HG03159 (cell line): Measurements from ENCODE around the gene PSME2.
A peak's percentile ranks its signal among the peaks of the same experiment; 100 is the strongest.

Experiments
- ATAC-seq: cut with Tn5 transposase; IDR thresholded peaks from one replicate; pipeline ENCODE4 v1.9.1; 2021; ENCODE audit warnings: mild to moderate bottlenecking, moderate library complexity; ENCODE audit not compliant: unreplicated experiment

The PSME2 gene

GRCh38 chr14:24179961-24180796, 33.8 kb upstream of the PSME2 start:
- no peak for ATAC-seq

- ATAC-seq = no peak
Observed at GRCh38 chr14:24179294-24179960, 33.0 kb upstream of the PSME2 start.

- no peak for ATAC-seq
Observed at GRCh38 chr14:24178399-24179178, 32.2 kb upstream of the PSME2 start.

- ATAC-seq = no peak
Observed at GRCh38 chr14:24177891-24178290, 31.5 kb upstream of the PSME2 start.

GRCh38 chr14:24177041-24177825, 30.8 kb upstream of the PSME2 start:
- ATAC-seq = no peak

GRCh38 chr14:24176599-24176998, 30.2 kb upstream of the PSME2 start:
- ATAC-seq = no peak

- no peak for ATAC-seq
Observed at GRCh38 chr14:24172871-24173281, 26.5 kb upstream of the PSME2 start.

- no peak for ATAC-seq
Observed at GRCh38 chr14:24172261-24172860, 26.0 kb upstream of the PSME2 start.

GRCh38 chr14:24171422-24172260, 25.2 kb upstream of the PSME2 start, which contains the start of gene REC8:
REC8 (plus strand) TSS chr14:24172080; CDS start chr14:24172553, 473 bp downstream.
- peak; percentile 80 for ATAC-seq

- no peak for ATAC-seq
Observed at GRCh38 chr14:24167469-24168114, 21.2 kb upstream of the PSME2 start.

- no peak for ATAC-seq
Observed at GRCh38 chr14:24165785-24166184, 19.4 kb upstream of the PSME2 start.

- no peak for ATAC-seq
Observed at GRCh38 chr14:24164518-24164991, 18.1 kb upstream of the PSME2 start.

- no peak for ATAC-seq
Observed at GRCh38 chr14:24162093-24162492, 15.7 kb upstream of the PSME2 start.

- ATAC-seq = peak; percentile 76
Observed at GRCh38 chr14:24160850-24161804, 14.7 kb upstream of the PSME2 start, which contains the start of gene IRF9. IRF9 (plus strand) TSS chr14:24161265; CDS start chr14:24162145, 880 bp downstream.

GRCh38 chr14:24160499-24160849, 14.1 kb upstream of the PSME2 start:
- no peak for ATAC-seq

GRCh38 chr14:24159777-24160498, 13.5 kb upstream of the PSME2 start:
- ATAC-seq = no peak

- ATAC-seq = no peak
Observed at GRCh38 chr14:24157331-24157730, 10.9 kb upstream of the PSME2 start.
